H9 (cell line): ENCODE data around the gene UBL4A. TPM values are rescaled to one million over a fixed set of nuclear protein-coding genes. Genes with fewer than 3 reads are reported as not detected.

Experiments
- DNase-seq: peaks from one replicate; pipeline ENCODE4 v3.0.0-alpha.2; 2017
- H2AFZ ChIP-seq: one replicate; pipeline ENCODE4 v1.6.1; 2013; ENCODE audit warnings: mild to moderate bottlenecking, low read length, control low read depth, moderate library complexity
- H2AK5ac ChIP-seq: 2 replicates; pipeline ENCODE4 v1.6.1; 2013; ENCODE audit warnings: low read length, control low read depth, mixed read lengths; ENCODE audit not compliant: insufficient read length
- H2BK120ac ChIP-seq: one replicate; pipeline ENCODE4 v1.6.1; 2013; ENCODE audit warnings: low read depth, mild to moderate bottlenecking, low read length, control low read depth, inconsistent platforms; ENCODE audit not compliant: poor library complexity, severe bottlenecking
- H2BK12ac ChIP-seq: 2 replicates; pipeline ENCODE4 v1.6.1; 2013; ENCODE audit warnings: low read length, control low read depth, mixed read lengths, low read depth; ENCODE audit not compliant: insufficient read length
- H2BK15ac ChIP-seq: 2 replicates; pipeline ENCODE4 v1.6.1; 2013; ENCODE audit warnings: low read depth, low read length, control low read depth
- H2BK20ac ChIP-seq: one replicate; pipeline ENCODE4 v1.6.1; 2013; ENCODE audit warnings: low read depth, mild to moderate bottlenecking, low read length, control low read depth, inconsistent platforms; ENCODE audit not compliant: poor library complexity, severe bottlenecking
- H2BK5ac ChIP-seq: 2 replicates; pipeline ENCODE4 v1.6.1; 2013; ENCODE audit warnings: low read length, control low read depth, mixed read lengths; ENCODE audit not compliant: insufficient read length
- H3K14ac ChIP-seq: 2 replicates; pipeline ENCODE4 v1.6.1; 2013; ENCODE audit warnings: low read length, control low read depth; ENCODE audit not compliant: insufficient read depth
- H3K18ac ChIP-seq: 2 replicates; pipeline ENCODE4 v1.6.1; 2013; ENCODE audit warnings: low read depth, mild to moderate bottlenecking, mixed read lengths, low read length, control low read depth; ENCODE audit not compliant: insufficient read length
- H3K23ac ChIP-seq: 2 replicates; pipeline ENCODE4 v1.6.1; 2013; ENCODE audit warnings: low read length, control low read depth, mixed read lengths, low read depth; ENCODE audit not compliant: insufficient read length
- H3K23me2 ChIP-seq: 2 replicates; pipeline ENCODE4 v1.6.1; 2013; ENCODE audit warnings: low read depth, mild to moderate bottlenecking, mixed read lengths, low read length, control low read depth; ENCODE audit not compliant: insufficient read length, poor library complexity, severe bottlenecking
- H3K27ac ChIP-seq: 2 replicates; pipeline ENCODE4 v1.5.1; 2013; ENCODE audit warnings: low read length, control low read depth, mixed read lengths, low read depth; ENCODE audit not compliant: insufficient read length
- H3K27me3 ChIP-seq: 2 replicates; pipeline ENCODE4 v1.6.1; 2013; ENCODE audit warnings: low read length, control low read depth, inconsistent platforms; ENCODE audit not compliant: insufficient read depth
- H3K4ac ChIP-seq: 2 replicates; pipeline ENCODE4 v1.6.1; 2013; ENCODE audit warnings: low read depth, mild to moderate bottlenecking, control low read depth, inconsistent platforms, low read length, moderate library complexity
- H3K4me1 ChIP-seq: 2 replicates; pipeline ENCODE4 v1.6.1; 2013; ENCODE audit warnings: low read length, control low read depth, inconsistent platforms; ENCODE audit not compliant: insufficient read depth
- H3K4me2 ChIP-seq: 2 replicates; pipeline ENCODE4 v1.6.1; 2013; ENCODE audit warnings: low read length, control low read depth, mixed read lengths; ENCODE audit not compliant: insufficient read length, insufficient read depth
- H3K56ac ChIP-seq: 2 replicates; pipeline ENCODE4 v1.6.1; 2013; ENCODE audit warnings: low read depth, mild to moderate bottlenecking, mixed read lengths, low read length, control low read depth; ENCODE audit not compliant: insufficient read length
- H3K79me1 ChIP-seq: 2 replicates; pipeline ENCODE4 v1.6.1; 2013; ENCODE audit warnings: low read depth, mild to moderate bottlenecking, moderate library complexity, low read length, control low read depth, inconsistent platforms; ENCODE audit not compliant: insufficient read depth, poor library complexity, severe bottlenecking
- H3K79me2 ChIP-seq: 2 replicates; pipeline ENCODE4 v1.6.1; 2013; ENCODE audit warnings: low read length, control low read depth, inconsistent platforms; ENCODE audit not compliant: insufficient read depth
- H3K9ac ChIP-seq: 2 replicates; pipeline ENCODE4 v1.6.1; 2013; ENCODE audit warnings: low read length, control low read depth, mixed read lengths; ENCODE audit not compliant: insufficient read length; ENCODE audit errors: extremely low read depth
- H3K9me3 ChIP-seq: one replicate; pipeline ENCODE4 v1.6.1; 2013; ENCODE audit warnings: low read depth, low read length, inconsistent platforms; ENCODE audit not compliant: control insufficient read depth
- H3T11ph ChIP-seq: one replicate; pipeline ENCODE4 v1.6.1; 2013; ENCODE audit warnings: mild to moderate bottlenecking, low read length, control low read depth, inconsistent platforms
- H4K20me1 ChIP-seq: one replicate; pipeline ENCODE4 v1.6.1; 2013; ENCODE audit not compliant: control insufficient read depth, insufficient read length, insufficient read depth
- H4K5ac ChIP-seq: 2 replicates; pipeline ENCODE4 v1.6.1; 2013; ENCODE audit warnings: low read depth, mild to moderate bottlenecking, mixed read lengths, low read length, control low read depth; ENCODE audit not compliant: insufficient read length
- H4K8ac ChIP-seq: replicated peaks from 2 replicates; pipeline ENCODE4 v1.6.1; 2013; ENCODE audit warnings: low read length, control low read depth, mixed read lengths, low read depth; ENCODE audit not compliant: insufficient read length
- H4K91ac ChIP-seq: 2 replicates; pipeline ENCODE4 v1.6.1; 2013; ENCODE audit warnings: low read depth, mild to moderate bottlenecking, moderate library complexity, mixed read lengths, low read length, control low read depth; ENCODE audit not compliant: insufficient read length
- H3K27ac Mint-ChIP-seq, 3 experiments: 2 replicates in 2 of 3; 3 replicates in 1 of 3; pipeline ENCODE4 v1.8.0; 2020 to 2021; ENCODE audit warnings: mixed read lengths in 3 of 3, mild to moderate bottlenecking in 1 of 3, moderate library complexity in 1 of 3
- H3K27me3 Mint-ChIP-seq: 2 replicates; pipeline ENCODE4 v1.8.0; 2021; ENCODE audit warnings: low read depth, mild to moderate bottlenecking, moderate library complexity, mixed read lengths
- H3K36me3 Mint-ChIP-seq, 3 experiments: 2 replicates in 2 of 3; 3 replicates in 1 of 3; pipeline ENCODE4 v1.8.0; 2020 to 2021; ENCODE audit warnings: low read depth in 3 of 3, mixed read lengths in 3 of 3; ENCODE audit not compliant: insufficient read depth in 1 of 3
- H3K4me1 Mint-ChIP-seq, 2 experiments: 2 replicates each; pipeline ENCODE4 v1.8.0; 2020; ENCODE audit warnings: mixed read lengths in 2 of 2
- H3K4me3 Mint-ChIP-seq, 2 experiments: 2 replicates in 1 of 2; 3 replicates in 1 of 2; pipeline ENCODE4 v1.8.0; 2020 to 2021; ENCODE audit warnings: mild to moderate bottlenecking in 2 of 2, mixed read lengths in 2 of 2, moderate library complexity in 1 of 2
- H3K9me3 Mint-ChIP-seq, 2 experiments: 2 replicates in 1 of 2; 3 replicates in 1 of 2; pipeline ENCODE4 v1.8.0; 2020; ENCODE audit warnings: mild to moderate bottlenecking in 2 of 2, mixed read lengths in 2 of 2, moderate library complexity in 1 of 2
- CTCF ChIP-seq: fragments of 200-600 bp; sonication (generic); conservative IDR thresholded peaks from 3 replicates; pipeline ENCODE4 v1.8.0; 2021; ENCODE audit warnings: antibody characterized with exemption, mild to moderate bottlenecking
- WGBS: extraction: QIAGEN DNeasy Blood & Tissue Kit; methylation state at CpG from one replicate; pipeline ENCODE4 v1.1.7; 2013; ENCODE audit warnings: missing lambda C conversion rate, low lambda C conversion rate, mixed read lengths; ENCODE audit not compliant: insufficient read length; ENCODE audit errors: extremely low coverage; 5-methylcytosine and 5-hydroxymethylcytosine counted together
- total RNA-seq: library from RNA; stranded (reverse); gene quantifications from 2 replicates; pipeline ENCODE4 v1.2.1, GENCODE V29; 2021

UBL4A gene
- total RNA-seq, 1 experiment from 2014 or later: 30.9 TPM

DNA sequence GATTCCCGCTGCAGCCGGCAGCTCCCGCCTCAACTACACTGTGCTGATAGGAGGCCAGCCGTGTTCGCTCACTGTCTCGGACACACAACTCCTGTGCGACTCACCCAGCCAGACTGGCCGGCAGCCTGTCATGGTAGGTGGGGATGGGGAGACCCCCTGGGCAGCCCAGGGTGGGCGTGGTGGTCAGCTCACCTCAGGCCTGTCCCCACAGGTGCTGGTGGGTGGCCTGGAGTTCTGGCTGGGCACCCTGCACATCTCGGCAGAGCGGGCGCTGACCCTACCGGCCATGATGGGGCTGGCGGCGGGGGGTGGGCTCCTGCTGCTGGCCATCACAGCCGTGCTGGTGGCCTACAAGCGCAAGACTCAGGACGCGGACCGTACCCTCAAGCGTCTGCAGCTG is 18.9 kb downstream of the UBL4A start:
- Histone ChIP-seq H3K9ac (no peak overlapping the region), H3K56ac (no peak overlapping the region), H4K91ac (no peak overlapping the region), H2BK20ac (no peak overlapping the region), H2BK12ac (no peak overlapping the region), H2BK5ac (no peak overlapping the region), H3K14ac (no peak overlapping the region), H2BK15ac (no peak overlapping the region), H3K4me2 (no peak overlapping the region), H3K79me2 (no peaks in the 10 kb centered on the region), H3K79me1 (no peaks in the 10 kb centered on the region), H4K20me1 (no peaks in the 10 kb centered on the region), H3K4me1 (no peaks in the 10 kb centered on the region), H3K18ac (no peak overlapping the region), H3K9me3 (peaks cover 26% of the 10 kb centered on the region), H4K8ac (no peak overlapping the region), H3K27ac (no peak overlapping the region), H2AFZ (no peak overlapping the region), H2BK120ac (no peak overlapping the region), H3K23me2 (no peaks in the 10 kb centered on the region), H4K5ac (no peak overlapping the region), H3T11ph (no peak overlapping the region), H2AK5ac (no peak overlapping the region), H3K27me3 (no peaks in the 10 kb centered on the region), H3K4ac (no peak overlapping the region), H3K23ac (no peak overlapping the region)
- no peak overlapping the region for H3K27ac Mint-ChIP-seq
- TF ChIP-seq CTCF: no peak
- no peaks in the 10 kb centered on the region; the same call in 1 of the 2 replicates for H3K27me3 Mint-ChIP-seq
- DNase-seq: no peak
- H3K36me3 Mint-ChIP-seq: peaks cover 18 to 55% (median 50%) of the 10 kb centered on the region in 3 experiments
- peaks cover 49 to 82% of the 10 kb centered on the region in 2 experiments for H3K9me3 Mint-ChIP-seq
- WGBS: no CpG with 5 or more reads among the region's 21 CpGs
- no peaks in the 10 kb centered on the region for H3K4me1 Mint-ChIP-seq
- no peak overlapping the region for H3K4me3 Mint-ChIP-seq
